COLO668 (cell line): ENCODE measurements around the gene RASGEF1C.

Source experiments
- DNase-seq: peaks from one replicate; lab custom pipeline; 2025; ENCODE audit not compliant: unreplicated experiment; lab: John Stamatoyannopoulos, UW

Gene RASGEF1C

DNA sequence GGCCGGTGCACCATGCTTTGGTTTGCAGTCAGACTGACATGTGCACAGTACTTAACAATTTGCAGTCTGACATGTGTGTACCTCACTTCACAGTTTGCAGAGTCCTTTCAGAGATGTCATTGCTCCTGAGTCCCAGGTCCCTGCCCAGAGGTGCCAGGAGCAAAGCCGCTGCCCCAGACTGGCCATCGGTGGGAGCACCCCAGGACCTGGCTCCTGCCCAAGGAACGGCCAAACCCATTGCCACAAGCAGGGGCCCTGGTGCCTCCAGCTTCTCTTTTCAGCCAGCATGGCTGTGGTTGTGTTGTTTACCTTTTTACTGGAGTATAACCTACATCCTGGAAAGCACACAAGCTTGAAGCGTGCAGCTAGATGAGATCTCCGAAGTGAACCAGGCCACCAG lies 28.6 kb downstream of the RASGEF1C start:
- DNase-seq = no peak

DNA sequence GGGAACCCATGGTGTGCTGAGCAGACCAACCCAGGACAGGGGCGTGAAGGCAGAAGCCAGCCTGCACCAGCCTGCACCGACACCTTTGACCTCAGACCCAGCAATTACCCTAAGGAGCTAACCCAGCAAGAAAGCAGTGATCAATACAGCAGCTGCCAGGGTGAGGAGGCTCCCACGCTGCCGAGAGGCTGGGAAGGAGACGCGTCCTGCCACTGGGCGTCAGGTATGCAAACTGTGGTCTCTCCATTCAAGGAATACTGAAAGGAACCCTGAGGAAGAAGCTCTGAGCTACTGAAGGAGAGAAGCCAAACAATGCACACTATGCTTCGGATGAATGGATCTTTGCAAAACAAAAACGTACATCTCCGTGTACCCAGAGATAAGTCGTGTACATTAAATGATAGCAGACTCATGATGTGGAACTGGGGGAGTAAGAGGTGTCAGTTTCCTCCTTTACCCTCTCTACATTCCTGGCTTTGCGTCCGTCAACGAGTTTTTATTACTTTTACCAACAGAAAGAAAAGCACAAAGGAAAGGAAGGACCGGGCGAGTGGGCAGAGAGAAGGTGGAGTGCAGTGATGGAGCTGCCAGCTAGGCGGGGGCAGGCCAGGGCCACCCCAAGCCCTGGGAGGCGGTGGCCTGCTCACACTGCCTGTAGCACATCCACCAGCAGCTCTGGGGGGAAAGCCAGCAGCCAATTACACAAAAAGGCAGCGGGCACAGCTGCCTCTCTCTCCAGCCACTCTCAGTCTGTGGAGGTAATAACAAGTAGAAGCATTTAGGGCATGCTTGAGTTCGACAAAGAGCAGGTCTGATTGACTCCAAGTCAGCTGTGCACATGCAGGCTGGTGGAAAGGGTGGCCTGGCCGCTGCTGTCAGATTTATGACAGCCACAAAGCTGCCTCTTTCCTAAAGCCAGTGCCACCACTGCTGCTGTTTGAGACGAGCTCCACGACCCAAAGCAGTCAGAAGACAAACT lies 29.3 kb downstream of the RASGEF1C start:
- DNase-seq = no peak

GRCh38 chr5:180178531-180179441 lies 30.2 kb downstream of the RASGEF1C start:
- DNase-seq = no peak

DNA sequence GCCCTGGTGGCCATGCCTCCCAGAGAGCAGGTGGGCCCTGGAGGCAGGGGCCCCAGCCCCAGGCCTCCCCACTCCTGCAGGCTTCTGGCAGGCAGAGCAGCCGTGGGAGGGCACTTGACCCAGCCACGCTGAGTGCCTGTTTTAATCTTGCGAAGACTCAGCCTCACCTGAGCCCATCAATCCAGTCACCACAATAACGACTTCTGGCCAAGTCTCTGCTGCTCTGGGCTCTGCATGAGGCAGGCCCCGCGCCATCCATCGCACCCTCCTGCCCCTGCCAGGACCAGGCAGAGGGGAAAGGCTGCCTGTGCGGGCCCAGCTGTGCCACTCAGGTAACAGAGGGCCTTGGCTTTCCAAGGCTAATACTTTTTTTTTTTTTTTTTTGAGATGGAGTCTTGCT lies 32.8 kb downstream of the RASGEF1C start:
- DNase-seq = no peak

DNA sequence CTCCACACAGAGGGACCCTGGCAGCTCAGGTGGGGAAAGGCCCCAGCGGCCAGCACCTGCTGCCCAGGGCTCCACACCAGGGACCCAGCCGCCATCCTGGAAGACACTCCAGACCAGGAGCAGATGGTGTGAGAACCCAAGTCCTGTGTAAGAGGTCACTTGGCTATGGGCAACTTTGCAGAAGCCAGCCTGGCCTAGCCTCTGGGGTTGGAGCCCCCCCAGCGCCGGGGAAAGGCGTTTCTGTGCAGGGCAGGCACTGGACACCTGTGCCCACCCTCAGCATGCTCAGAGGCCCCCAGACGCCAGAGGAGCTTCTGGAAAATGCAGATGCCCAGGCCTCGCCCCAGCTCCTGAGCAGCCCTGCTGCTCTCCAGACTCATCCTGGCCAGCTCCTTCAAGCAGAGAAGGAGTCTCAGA lies 34.0 kb downstream of the RASGEF1C start:
- DNase-seq = no peak

DNA sequence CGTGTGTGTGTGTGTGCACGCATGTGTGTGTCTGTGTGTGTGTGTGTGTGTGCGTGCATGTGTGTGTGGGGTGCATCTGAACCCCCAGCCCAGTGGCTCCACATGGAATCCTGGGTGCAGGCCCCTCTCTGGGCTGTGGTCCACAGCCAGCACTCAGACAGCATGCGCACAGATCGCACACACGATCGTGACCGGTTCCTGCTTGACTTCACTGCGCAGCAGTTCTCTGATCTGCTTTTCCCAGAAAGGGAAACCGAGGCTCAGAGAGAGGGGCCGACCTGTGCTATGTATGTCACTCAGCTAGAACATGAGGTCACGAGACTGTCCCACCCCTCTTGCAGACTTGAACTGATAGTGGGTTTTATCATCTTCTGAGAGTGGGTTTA lies 34.4 kb downstream of the RASGEF1C start:
- no peak for DNase-seq

- no peak for DNase-seq
Measured at GRCh38 chr5:180173875-180174586, 35.0 kb downstream of the RASGEF1C start.

- DNase-seq = no peak
Measured at GRCh38 chr5:180173198-180173544, 35.8 kb downstream of the RASGEF1C start.

- DNase-seq = peak; percentile 25
Measured at GRCh38 chr5:180172447-180173197, 36.4 kb downstream of the RASGEF1C start.

DNA sequence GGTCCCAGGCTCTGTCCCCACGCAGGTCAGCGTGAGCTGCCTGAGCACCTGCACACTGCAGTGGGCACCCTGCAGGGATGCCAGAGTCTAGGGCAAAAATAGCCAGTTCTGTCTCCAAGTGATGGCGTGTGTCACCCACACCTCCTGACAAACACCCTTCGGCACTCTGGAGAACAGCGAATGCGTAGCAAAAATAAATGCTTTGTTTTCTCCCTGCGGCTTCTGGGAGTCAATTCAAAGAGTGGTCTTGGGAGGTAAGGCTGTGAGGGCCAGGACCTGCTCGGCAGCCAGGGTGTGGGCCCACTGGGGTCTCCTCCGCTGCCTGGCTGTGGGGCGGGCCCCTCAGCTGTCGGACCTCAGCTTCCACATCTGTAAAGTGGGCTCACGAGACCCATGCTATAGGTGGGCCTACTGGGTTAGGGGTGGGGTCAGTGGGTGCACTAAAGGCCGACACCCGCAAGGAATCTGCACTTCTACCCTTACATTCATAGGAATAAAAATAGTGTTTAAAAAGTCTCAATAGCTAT lies 37.4 kb downstream of the RASGEF1C start:
- no peak for DNase-seq

- no peak for DNase-seq
Measured at GRCh38 chr5:180170810-180171567, 38.0 kb downstream of the RASGEF1C start.

GRCh38 chr5:180170106-180170809 lies 38.8 kb downstream of the RASGEF1C start:
- no peak for DNase-seq

DNA sequence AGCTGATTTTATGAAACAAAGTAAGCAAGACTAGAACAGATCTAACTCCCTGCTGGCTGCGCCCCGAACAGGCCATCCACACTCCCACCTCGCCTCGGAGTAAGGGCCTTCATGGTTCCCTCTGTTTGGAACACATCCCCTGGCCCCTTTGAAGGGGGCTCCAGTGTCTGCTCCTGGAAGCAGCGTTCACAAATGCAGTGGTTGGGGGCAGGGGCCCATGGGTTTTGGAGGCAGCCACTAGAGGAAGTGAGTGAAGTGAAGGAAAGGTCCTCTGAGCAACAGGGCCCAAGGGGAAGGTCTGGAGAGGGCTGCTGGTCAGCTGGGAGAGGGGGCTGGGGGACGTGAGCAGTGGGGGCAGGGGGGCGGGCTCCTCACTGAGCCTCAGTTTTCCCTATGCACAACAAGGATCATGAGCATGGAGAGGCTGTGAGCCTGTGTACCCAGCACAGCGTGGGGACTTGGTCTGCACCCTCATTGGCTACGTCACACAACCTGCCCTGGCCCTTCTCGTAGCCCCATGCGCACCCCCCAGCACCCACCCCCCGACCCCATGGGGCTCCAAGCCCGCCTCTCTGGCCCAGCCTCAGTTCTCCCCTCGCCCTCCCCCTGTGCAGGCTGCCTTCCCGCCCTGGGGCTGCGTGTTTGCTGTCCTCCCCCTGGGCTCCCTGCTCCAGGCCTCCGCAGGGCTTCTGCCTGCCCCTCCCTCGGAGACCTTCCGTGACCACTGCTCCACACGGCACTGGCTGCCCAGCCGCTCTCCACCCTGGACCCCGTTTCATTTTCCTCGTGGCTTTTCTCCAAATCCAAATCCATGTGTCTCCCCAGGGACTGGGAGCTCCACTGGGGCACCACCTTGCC lies 39.5 kb downstream of the RASGEF1C start:
- no peak for DNase-seq

GRCh38 chr5:180168758-180169157 lies 40.3 kb downstream of the RASGEF1C start:
- DNase-seq = no peak

DNA sequence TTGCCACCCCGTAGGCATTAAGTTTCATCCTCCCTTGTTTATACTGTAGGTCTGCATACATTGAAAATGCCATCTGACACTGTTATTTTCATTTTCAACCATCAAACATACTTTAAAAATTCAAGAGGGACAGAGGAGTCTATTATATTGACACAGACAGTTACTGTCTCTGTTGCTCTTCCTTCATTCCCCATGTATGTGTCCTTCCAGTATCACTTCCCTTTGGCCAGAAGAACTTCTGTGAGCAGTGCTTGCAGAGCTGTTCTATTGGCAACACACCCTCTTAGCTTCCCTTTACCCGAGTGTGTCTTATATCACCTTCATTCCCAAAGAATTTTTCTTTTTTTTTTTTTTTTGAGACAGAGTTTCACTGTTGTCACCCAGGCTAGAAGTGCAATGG lies 42.8 kb downstream of the RASGEF1C start:
- no peak for DNase-seq

GRCh38 chr5:180162304-180162661 lies 46.7 kb downstream of the RASGEF1C start:
- no peak for DNase-seq

GRCh38 chr5:180161420-180162303 lies 47.3 kb downstream of the RASGEF1C start:
- peak; percentile 7 for DNase-seq
